Colonic mucosa (tissue), 4 donors: ENCODE data around the gene ERVW-1. TPM values are rescaled to one million over a fixed set of nuclear protein-coding genes. Genes with fewer than 3 reads are reported as not detected.
"Not testable (repeated sequence)": the region's sequence is repeated elsewhere in the genome, so short reads cannot be mapped to it uniquely, and the experiment has no call there.

Experiments used
- DNase-seq: peaks from one replicate; pipeline ENCODE4 v3.0.0-alpha.2; 2020
- H3K27ac ChIP-seq: fragments of 200-600 bp; one replicate; pipeline ENCODE4 v1.8.0; 2021
- H3K27me3 ChIP-seq: fragments of 200-600 bp; one replicate; pipeline ENCODE4 v1.8.0; 2021
- H3K36me3 ChIP-seq: fragments of 200-600 bp; one replicate; pipeline ENCODE4 v1.8.0; 2021
- H3K4me1 ChIP-seq: fragments of 200-600 bp; one replicate; pipeline ENCODE4 v1.8.0; 2021; ENCODE audit warnings: mild to moderate bottlenecking
- H3K4me3 ChIP-seq: fragments of 200-600 bp; one replicate; pipeline ENCODE4 v1.8.0; 2021
- H3K9ac ChIP-seq, 2 donors: one replicate each; pipeline ENCODE4 v1.7.0; 2013; ENCODE audit warnings: control low read depth in 2 of 2, low read depth in 2 of 2, low read length in 2 of 2
- H3K9me3 ChIP-seq: fragments of 200-600 bp; one replicate; pipeline ENCODE4 v1.8.0; 2021
- intact Hi-C: fragments of 100-400 bp; cut with DNase I; formaldehyde crosslinking; loops from one replicate; pipeline ENCODE4 v1.14.1; 2022
- total RNA-seq, 2 donors: library from RNA; stranded (reverse); fragmentation: NEBNext Ultra II Directional in 1 of 2; extraction: Animal tissue kit (Norgen Biotek cat#: 25700) in 1 of 2; gene quantifications; one replicate each; pipeline ENCODE4 v1.2.1, GENCODE V29; 2021
- TF ChIP-seq, protein P1 (sequence below): fragments of 200-600 bp; IDR thresholded peaks from one replicate; pipeline ENCODE4 v1.8.0; 2022; ENCODE audit warnings: antibody characterized with exemption, mild to moderate bottlenecking
- donor health status: healthy.
- donor health status: DM: no; HTN: no; CAD: no.
- donor health status: DM: no; HTN: no; CAD: no.

ERVW-1 gene, protein sequence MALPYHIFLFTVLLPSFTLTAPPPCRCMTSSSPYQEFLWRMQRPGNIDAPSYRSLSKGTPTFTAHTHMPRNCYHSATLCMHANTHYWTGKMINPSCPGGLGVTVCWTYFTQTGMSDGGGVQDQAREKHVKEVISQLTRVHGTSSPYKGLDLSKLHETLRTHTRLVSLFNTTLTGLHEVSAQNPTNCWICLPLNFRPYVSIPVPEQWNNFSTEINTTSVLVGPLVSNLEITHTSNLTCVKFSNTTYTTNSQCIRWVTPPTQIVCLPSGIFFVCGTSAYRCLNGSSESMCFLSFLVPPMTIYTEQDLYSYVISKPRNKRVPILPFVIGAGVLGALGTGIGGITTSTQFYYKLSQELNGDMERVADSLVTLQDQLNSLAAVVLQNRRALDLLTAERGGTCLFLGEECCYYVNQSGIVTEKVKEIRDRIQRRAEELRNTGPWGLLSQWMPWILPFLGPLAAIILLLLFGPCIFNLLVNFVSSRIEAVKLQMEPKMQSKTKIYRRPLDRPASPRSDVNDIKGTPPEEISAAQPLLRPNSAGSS
- total RNA-seq: not detected

DNA sequence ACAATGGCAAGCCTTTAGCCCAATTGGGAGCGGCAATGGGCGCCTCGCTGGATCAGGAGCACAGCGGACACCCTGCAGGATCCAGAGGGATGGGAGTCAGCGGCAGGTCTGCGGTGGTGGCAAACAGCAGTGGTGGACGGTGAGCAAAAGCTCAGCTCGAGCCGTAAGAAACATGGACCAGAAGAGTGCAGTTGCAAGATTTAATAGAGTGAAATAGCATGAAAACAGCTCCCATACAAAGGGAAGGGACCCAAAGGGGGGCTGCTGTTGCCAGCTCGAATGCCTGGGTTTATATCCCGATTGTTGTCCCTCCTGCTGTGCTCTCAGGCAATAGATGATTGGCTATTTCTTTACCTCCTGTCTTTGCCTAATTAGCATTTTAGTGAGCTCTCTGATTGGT, at the start of gene ERVW-1:
Gene ERVW-1 (minus strand): TSS at position 266 of the 400 bp plus-strand sequence. CDS start 7,565 bp downstream, outside the sequence.
- H3K27me3 ChIP-seq, H3K27ac ChIP-seq, intact Hi-C loops, H3K9me3 ChIP-seq, H3K4me1 ChIP-seq, H3K4me3 ChIP-seq, H3K36me3 ChIP-seq, H3K9ac ChIP-seq, DNase-seq: not testable (repeated sequence)

DNA sequence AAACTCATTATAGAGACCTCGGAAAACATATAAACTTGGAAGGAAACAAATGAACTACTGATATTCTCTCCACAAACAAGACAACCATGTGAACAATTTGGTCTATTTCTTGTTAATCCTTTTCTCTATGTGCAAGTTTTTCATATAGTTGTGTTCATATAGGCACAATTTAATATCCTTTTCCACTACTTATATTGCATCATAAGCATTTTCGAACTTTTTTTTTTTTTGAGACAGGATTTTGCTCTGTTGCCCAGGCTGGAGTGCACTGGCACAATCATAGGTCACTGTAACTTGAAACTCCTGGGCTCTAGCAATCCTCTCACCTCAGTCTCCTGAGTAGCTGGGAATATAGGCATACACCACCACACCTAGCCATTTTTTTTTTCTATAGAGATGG, 45.4 kb upstream of the ERVW-1 start:
- TF ChIP-seq, protein P1, sequence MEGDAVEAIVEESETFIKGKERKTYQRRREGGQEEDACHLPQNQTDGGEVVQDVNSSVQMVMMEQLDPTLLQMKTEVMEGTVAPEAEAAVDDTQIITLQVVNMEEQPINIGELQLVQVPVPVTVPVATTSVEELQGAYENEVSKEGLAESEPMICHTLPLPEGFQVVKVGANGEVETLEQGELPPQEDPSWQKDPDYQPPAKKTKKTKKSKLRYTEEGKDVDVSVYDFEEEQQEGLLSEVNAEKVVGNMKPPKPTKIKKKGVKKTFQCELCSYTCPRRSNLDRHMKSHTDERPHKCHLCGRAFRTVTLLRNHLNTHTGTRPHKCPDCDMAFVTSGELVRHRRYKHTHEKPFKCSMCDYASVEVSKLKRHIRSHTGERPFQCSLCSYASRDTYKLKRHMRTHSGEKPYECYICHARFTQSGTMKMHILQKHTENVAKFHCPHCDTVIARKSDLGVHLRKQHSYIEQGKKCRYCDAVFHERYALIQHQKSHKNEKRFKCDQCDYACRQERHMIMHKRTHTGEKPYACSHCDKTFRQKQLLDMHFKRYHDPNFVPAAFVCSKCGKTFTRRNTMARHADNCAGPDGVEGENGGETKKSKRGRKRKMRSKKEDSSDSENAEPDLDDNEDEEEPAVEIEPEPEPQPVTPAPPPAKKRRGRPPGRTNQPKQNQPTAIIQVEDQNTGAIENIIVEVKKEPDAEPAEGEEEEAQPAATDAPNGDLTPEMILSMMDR: no peak
- H3K4me1 ChIP-seq: no peaks in the 10 kb centered on the region

DNA sequence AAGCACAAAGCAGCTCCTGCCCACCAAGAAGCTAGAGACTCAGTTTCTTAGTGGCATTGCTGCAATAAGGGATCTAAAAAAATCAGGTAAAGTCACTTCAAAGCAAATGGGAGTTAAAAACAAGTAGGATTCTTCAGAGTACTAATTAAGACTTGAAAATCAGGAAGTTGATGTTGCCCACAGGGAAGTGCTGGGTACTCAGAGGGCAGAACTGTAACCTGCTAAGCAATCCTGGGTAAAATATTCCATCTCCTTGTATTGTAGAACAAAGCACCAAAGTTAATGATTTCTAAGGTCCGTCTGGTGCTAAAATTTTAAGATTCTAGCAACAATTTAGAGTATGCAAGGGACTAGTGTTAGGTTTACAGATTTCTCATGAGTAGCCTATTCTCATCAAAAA, 42.3 kb upstream of the ERVW-1 start:
- TF ChIP-seq, protein P1: no peak

More for the DNA sequence above, 45.4 kb upstream of the ERVW-1 start:
- Histone ChIP-seq H3K9me3 (no peaks in the 10 kb centered on the region), H3K4me3 (no peak overlapping the region), H3K27me3 (no peaks in the 10 kb centered on the region), H3K27ac (no peak overlapping the region), H3K36me3 (no peaks in the 10 kb centered on the region), H3K9ac (no peak overlapping the region)
- intact Hi-C loops: loop anchor here (10.0 kb wide), 1 partner anchor 68 kb away; no protein-coding TSS in a partner anchor
- DNase-seq: no peak

DNA sequence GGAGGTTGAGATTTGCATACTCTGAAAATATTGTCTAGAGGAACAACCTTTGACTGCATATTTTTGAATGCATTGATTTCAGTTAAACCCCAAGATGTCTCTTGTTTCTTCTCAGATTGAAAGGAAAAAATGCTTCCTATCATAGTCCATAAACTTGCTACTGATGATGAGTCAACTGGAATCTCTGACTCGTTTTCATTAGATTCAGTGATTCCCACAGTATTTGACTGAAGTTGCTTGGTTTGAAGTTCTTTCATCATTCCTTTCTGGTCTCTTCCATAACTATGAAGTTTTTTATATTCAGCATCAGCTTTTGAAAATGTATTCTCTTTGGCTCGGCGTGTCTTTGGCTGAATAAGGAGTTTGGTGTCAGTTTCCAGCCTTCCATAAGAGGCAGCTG, 39.9 kb upstream of the ERVW-1 start:
- Histone ChIP-seq H3K27ac (no peak overlapping the region), H3K9ac (no peak overlapping the region), H3K9me3 (no peaks in the 10 kb centered on the region), H3K36me3 (no peaks in the 10 kb centered on the region), H3K4me1 (no peaks in the 10 kb centered on the region), H3K4me3 (no peak overlapping the region), H3K27me3 (no peaks in the 10 kb centered on the region)
- intact Hi-C loops: no loop called here
- no peak for DNase-seq
- TF ChIP-seq, protein P1: no peak

More for the DNA sequence above, 42.3 kb upstream of the ERVW-1 start:
- Histone ChIP-seq H3K9me3 (no peaks in the 10 kb centered on the region), H3K4me3 (no peak overlapping the region), H3K9ac (no peak overlapping the region), H3K4me1 (no peaks in the 10 kb centered on the region), H3K36me3 (no peaks in the 10 kb centered on the region), H3K27ac (no peak overlapping the region), H3K27me3 (no peaks in the 10 kb centered on the region)
- no peak for DNase-seq
- intact Hi-C loops: loop anchor here (10.0 kb wide), 1 partner anchor 65 kb away; no protein-coding TSS in a partner anchor

DNA sequence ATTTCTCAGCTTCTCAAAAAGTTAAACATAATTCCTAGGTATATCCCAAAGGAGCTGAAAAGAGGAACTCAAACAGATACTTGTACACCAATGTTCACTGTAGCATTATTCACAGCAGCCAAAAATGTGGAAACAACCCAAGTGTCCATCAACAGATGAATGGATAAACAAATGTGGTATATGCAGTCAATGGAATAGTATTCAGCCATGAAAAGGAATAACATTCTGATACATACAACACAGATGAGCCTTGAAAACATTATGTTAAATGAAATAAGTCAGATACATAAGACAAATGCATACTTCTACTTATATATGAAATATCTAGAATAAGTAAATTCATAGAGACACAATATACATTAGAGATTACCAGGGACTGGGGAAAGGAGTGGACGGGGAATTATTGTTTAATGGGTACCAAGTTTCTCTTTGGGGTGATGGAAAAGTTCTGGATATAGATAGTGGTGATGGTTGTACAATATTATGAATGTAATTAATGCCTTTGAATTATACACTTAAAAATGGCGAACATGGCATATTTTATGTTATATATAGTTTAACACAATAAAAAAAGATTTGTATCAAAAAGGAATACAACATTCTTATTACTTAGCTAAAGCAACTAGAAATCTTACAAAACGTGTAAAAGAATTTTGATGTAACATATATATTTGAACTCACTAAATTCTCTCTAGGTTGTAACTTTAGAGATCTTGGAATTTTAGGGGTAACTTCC, 35.6 kb upstream of the ERVW-1 start:
- intact Hi-C loops: no loop called here
- Histone ChIP-seq H3K27ac (no peak overlapping the region), H3K4me3 (no peak overlapping the region), H3K9ac (no peak overlapping the region), H3K27me3 (no peaks in the 10 kb centered on the region), H3K36me3 (no peaks in the 10 kb centered on the region), H3K4me1 (no peaks in the 10 kb centered on the region), H3K9me3 (no peaks in the 10 kb centered on the region)
- TF ChIP-seq, protein P1: no peak
- DNase-seq: no peak
